22Rv1 (cell line): ENCODE data around the gene ADAMTS10.

ENCODE experiments used
- CTCF ChIP-seq: fragments of 450-650 bp; IDR thresholded peaks from 2 replicates; pipeline ENCODE4 v1.5.1; 2017; ENCODE audit warnings: mild to moderate bottlenecking
- ZFX ChIP-seq: fragments of 450-650 bp; IDR thresholded peaks from 2 replicates; pipeline ENCODE4 v1.6.1; 2017; ENCODE audit warnings: antibody characterized with exemption, borderline replicate concordance

- TF ChIP-seq CTCF, result no peak
- TF ChIP-seq ZFX, result no peak
These were observed 57.7 kb downstream of the ADAMTS10 start for GRCh38 chr19:8552810-8553209.
